ENCODE measurements around the gene RNF135. TPM values are rescaled to one million over a fixed set of nuclear protein-coding genes. Genes with fewer than 3 reads are reported as not detected.
"Not testable (repeated sequence)": the region's sequence is repeated elsewhere in the genome, so short reads cannot be mapped to it uniquely, and the experiment has no call there.

The RNF135 gene
- total and polyA plus RNA-seq, 12 donors, result 2.3 to 8.3 (median 5.3) TPM

- H3K27me3 ChIP-seq, result no peaks in the 10 kb centered on the region
- ATAC-seq (no peak), DNase-seq (no peak)
- peaks cover 0 to 16% (median 0%) of the 10 kb centered on the region in 9 donors for H3K36me3 ChIP-seq
- H3K27ac ChIP-seq, result no peak overlapping the region
- no peak overlapping the region for H3K4me3 ChIP-seq
- 95% methylated on average over 8 of the region's 8 CpGs for WGBS, 2 donors
- intact Hi-C loops (cut with DNase I), result no loop called here
- peaks cover 0 to 28% (median 7%) of the 10 kb centered on the region in 9 donors for H3K4me1 ChIP-seq
- H3K9me3 ChIP-seq, result peaks cover 0 to 8% (median 0%) of the 10 kb centered on the region in 11 donors
- TF ChIP-seq, protein P1, sequence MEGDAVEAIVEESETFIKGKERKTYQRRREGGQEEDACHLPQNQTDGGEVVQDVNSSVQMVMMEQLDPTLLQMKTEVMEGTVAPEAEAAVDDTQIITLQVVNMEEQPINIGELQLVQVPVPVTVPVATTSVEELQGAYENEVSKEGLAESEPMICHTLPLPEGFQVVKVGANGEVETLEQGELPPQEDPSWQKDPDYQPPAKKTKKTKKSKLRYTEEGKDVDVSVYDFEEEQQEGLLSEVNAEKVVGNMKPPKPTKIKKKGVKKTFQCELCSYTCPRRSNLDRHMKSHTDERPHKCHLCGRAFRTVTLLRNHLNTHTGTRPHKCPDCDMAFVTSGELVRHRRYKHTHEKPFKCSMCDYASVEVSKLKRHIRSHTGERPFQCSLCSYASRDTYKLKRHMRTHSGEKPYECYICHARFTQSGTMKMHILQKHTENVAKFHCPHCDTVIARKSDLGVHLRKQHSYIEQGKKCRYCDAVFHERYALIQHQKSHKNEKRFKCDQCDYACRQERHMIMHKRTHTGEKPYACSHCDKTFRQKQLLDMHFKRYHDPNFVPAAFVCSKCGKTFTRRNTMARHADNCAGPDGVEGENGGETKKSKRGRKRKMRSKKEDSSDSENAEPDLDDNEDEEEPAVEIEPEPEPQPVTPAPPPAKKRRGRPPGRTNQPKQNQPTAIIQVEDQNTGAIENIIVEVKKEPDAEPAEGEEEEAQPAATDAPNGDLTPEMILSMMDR (IDR thresholded peaks at IDR 0.05), result no peak
Measured at GRCh38 chr17:30975042-30975820, 4.4 kb downstream of the RNF135 start.

DNA sequence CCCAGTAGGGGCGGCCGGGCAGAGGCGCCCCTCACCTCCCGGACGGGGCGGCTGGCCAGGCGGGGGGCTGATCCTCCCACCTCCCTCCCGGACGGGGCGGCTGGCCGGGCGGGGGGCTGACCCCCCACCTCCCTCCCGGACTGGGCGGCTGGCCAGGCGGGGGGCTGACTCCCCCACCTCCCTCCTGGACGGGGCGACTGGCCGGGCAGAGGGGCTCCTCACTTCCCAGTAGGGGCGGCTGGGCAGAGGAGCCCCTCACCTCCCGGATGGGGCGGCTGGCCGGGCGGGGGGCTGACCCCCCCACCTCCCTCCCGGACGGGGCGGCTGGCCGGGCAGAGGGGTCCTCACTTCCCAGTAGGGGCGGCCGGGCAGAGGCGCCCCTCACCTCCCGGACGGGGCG, 9.1 kb downstream of the RNF135 start:
- H3K27me3 ChIP-seq; ATAC-seq; H3K27ac ChIP-seq; H3K4me3 ChIP-seq; intact Hi-C loops (cut with DNase I); H3K9me3 ChIP-seq; H3K4me1 ChIP-seq; DNase-seq: not testable (repeated sequence)
- WGBS, 2 donors, result 96 to 100% methylated on average over 2 to 11 of the region's 33 CpGs
- peaks cover 0 to 18% (median under 1%) of the 10 kb centered on the region in 9 donors for H3K36me3 ChIP-seq

DNA sequence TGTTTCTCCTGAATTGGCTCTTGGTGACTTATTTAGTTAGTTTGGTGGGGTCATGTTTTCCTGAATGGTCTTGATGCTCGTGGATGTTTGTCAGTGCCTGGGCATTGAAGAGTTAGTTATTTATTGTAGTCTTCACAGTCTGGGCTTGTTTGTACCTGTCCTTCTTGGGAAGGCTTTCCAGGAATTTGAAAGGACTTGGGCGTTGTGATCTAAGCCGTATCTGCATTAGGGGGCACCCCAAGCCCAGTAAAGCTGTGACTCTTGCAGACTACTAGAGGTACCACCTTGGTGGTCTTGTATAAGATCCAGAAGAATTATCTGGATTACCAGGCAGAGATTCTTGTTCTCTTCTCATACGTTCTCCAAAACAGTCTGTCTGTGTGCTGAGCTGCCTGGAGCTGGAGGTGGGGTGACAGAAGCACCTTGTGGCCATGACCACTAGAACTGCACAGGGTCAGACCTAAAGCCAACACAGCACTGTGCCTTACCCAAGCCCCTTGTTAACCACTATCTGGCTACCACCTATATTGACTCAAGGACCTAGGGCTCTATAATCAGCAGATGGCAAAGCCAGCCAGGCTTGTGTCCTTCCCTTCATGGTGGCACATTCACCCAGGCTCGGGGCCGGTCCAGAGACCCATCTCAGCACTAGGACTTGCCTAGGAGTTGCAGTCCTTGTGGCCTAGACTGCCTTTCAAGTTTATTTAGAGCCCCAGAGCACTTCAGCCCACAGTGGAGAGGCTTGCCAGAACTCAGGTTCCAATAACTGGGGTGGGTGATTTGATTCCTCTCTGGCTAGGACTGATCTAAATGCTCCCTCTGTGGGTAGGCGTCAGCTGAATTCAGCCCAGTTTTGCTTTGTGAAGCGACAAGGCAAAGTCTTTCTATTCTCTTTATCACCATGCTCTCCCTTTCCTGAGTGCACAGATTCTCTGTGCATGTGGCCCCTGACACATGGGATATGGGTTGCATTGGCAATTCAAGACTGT, 11.0 kb downstream of the RNF135 start:
- Histone ChIP-seq H3K27me3 (no peaks in the 10 kb centered on the region), H3K4me3 (no peak overlapping the region), H3K9me3 (no peaks in the 10 kb centered on the region), H3K4me1 (no peaks in the 10 kb centered on the region), H3K36me3 (peaks cover 0 to 26% (median 7%) of the 10 kb centered on the region in 9 donors), H3K27ac (no peak overlapping the region)
- DNase-seq (no peak), ATAC-seq (no peak)
- intact Hi-C loops (cut with DNase I), result no loop called here
- WGBS, 2 donors, result 85% methylated on average over 8 of the region's 8 CpGs
- TF ChIP-seq, protein P1 (IDR thresholded peaks at IDR 0.05), result no peak

GRCh38 chr17:30982855-30983254, 12.0 kb downstream of the RNF135 start:
- no peaks in the 10 kb centered on the region for H3K27me3 ChIP-seq
- WGBS, 2 donors, result 89 to 97% methylated on average over 1 of the region's 1 CpG
- intact Hi-C loops (cut with DNase I), result no loop called here

More at GRCh38 chr17:30982855-30983254, 12.0 kb downstream of the RNF135 start:
- TF ChIP-seq, protein P1 (IDR thresholded peaks at IDR 0.05), result no peak
- Histone ChIP-seq H3K9me3 (no peaks in the 10 kb centered on the region), H3K4me3 (no peak overlapping the region), H3K4me1 (no peaks in the 10 kb centered on the region), H3K27ac (no peak overlapping the region), H3K36me3 (peaks cover 0 to 36% (median 7%) of the 10 kb centered on the region in 9 donors)
- ATAC-seq, result no peak
- no peak for DNase-seq

Measured in heart right ventricle (tissue), 16 donors.